Measurements from ENCODE around the gene ATP10B.
"Not testable (repeated sequence)": the region's sequence is repeated elsewhere in the genome, so short reads cannot be mapped to it uniquely, and the experiment has no call there.

Gene ATP10B

GRCh38 chr5:160852049-160852448 is at the start of gene ATP10B:
Gene ATP10B (minus strand): TSS chr5:160852211. CDS start chr5:160688074, 164,137 bp downstream.
- no peak for DNase-seq

GRCh38 chr5:160901656-160902055 is 49.6 kb upstream of the ATP10B start:
- DNase-seq = no peak

GRCh38 chr5:160899735-160900134 is 47.7 kb upstream of the ATP10B start:
- DNase-seq = no peak

- not testable (repeated sequence) for DNase-seq
Observed at GRCh38 chr5:160893180-160893964, 41.4 kb upstream of the ATP10B start.

GRCh38 chr5:160887780-160888179 is 35.8 kb upstream of the ATP10B start:
- DNase-seq = no peak

GRCh38 chr5:160873560-160874200 is 21.7 kb upstream of the ATP10B start:
- not testable (repeated sequence) for DNase-seq

GRCh38 chr5:160869989-160870521 is 18.0 kb upstream of the ATP10B start:
- no peak for DNase-seq

- DNase-seq = no peak
Observed at GRCh38 chr5:160867976-160868375, 16.0 kb upstream of the ATP10B start.

GRCh38 chr5:160851451-160851850 is 560 bp downstream of the ATP10B start:
- no peak for DNase-seq

GRCh38 chr5:160850421-160850820 is 1.6 kb downstream of the ATP10B start:
- DNase-seq = no peak

GRCh38 chr5:160847526-160848085 is 4.4 kb downstream of the ATP10B start:
- no peak for DNase-seq

- DNase-seq = no peak
Observed at GRCh38 chr5:160846642-160847041, 5.4 kb downstream of the ATP10B start.

GRCh38 chr5:160844177-160844576 is 7.8 kb downstream of the ATP10B start:
- no peak for DNase-seq

- DNase-seq = no peak
Observed at GRCh38 chr5:160843240-160843639, 8.8 kb downstream of the ATP10B start.

- no peak for DNase-seq
Observed at GRCh38 chr5:160837749-160838593, 14.0 kb downstream of the ATP10B start.

GRCh38 chr5:160837211-160837610 is 14.8 kb downstream of the ATP10B start:
- no peak for DNase-seq

GRCh38 chr5:160835818-160836528 is 16.0 kb downstream of the ATP10B start:
- no peak for DNase-seq

- no peak for DNase-seq
Observed at GRCh38 chr5:160835376-160835775, 16.6 kb downstream of the ATP10B start.

GRCh38 chr5:160833806-160834205 is 18.2 kb downstream of the ATP10B start:
- no peak for DNase-seq

- no peak for DNase-seq
Observed at GRCh38 chr5:160831801-160832200, 20.2 kb downstream of the ATP10B start.

- DNase-seq = no peak
Observed at GRCh38 chr5:160824301-160825001, 27.6 kb downstream of the ATP10B start.

All from CD4-positive, alpha-beta T cell treated with Interleukin-1 beta for 1 hour (primary cell).